Right kidney (tissue), 1 donor: ENCODE data around the gene C1orf210.

ENCODE experiments used
- DNase-seq: peaks from one replicate; pipeline ENCODE4 v3.0.0-alpha.2; 2016

The C1orf210 gene

GRCh38 chr1:43294761-43295160 lies 9.4 kb upstream of the C1orf210 start:
- no peak for DNase-seq

DNA sequence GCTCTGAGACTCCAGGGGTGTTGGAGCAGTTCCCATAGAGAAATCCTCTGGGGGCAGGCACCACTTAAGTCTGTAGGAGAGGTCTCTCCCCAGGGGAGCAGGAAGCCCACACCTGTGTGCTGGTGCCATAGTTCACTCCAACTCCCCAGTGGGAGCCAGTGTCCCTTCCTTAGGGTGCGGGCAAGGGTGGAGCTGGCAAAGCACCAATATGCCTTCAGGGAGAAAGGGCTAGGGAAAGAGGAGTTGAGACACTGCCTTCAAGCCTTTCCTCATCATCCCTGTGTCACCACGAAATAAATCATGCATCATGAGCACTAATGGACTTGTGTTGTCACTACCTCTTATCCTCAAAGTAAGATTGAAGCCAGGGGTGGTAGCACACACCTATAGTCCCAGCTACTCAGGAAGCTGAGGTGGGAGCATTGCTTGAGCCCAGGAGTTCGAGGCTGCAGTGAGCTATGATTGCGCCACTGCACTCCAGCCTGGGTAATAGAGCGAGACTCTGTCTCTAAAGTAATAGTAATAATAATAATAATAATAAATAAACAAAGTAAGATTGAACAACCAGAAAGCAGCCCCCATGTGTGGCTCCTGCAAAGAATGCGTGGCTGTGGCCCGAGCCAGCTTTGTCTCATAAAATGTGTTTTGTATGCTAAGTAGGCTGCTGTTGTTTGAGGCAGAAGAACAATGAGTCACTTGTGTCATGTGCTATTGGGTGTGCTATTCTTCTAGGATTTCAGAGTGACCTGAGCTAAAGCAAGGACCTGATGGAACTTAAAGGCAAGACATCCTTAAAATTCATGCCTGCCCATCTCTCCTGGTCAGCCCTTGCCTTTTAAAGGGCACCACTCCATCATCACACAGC lies 8.7 kb upstream of the C1orf210 start:
- DNase-seq: no peak

- DNase-seq: no peak
Measured at GRCh38 chr1:43293176-43293575, 7.8 kb upstream of the C1orf210 start.

GRCh38 chr1:43292679-43293078 lies 7.3 kb upstream of the C1orf210 start:
- no peak for DNase-seq

GRCh38 chr1:43292216-43292615 lies 6.8 kb upstream of the C1orf210 start:
- DNase-seq: no peak

GRCh38 chr1:43288785-43289706 lies 3.7 kb upstream of the C1orf210 start:
- no peak for DNase-seq

DNA sequence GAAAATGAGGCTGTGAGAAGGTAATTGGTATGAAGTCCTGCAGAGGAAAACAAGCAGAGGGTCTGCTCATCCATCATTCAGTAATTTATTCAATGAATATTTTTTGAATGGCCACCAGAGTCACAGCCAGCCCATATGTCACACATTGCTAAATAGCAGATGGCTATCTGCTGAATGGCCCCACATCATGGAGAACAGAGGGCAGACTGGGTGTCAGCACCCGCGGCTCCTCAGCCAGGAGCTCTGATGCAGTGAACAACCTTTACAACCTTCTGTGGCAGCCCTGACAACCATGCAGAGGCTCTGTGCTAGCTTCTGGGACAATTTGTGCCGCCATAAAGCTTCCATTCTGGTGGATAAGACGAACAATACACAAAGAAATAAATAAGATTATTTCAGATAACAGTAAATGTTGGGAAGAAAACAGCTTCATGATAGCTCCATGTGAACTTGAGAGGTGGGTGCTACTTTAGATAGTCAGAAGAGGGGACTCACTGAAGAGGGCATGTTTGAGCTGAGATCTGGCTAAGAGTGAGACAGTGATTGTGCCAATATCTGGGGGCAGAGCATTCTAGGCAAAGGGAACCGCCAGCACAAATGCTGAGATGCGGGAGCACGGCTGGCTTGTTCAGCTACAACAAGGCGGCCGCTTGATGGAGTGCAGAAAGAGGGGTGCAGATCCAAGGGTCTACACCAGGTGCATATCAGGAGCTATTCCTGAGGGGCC lies 2.8 kb upstream of the C1orf210 start:
- no peak for DNase-seq

DNA sequence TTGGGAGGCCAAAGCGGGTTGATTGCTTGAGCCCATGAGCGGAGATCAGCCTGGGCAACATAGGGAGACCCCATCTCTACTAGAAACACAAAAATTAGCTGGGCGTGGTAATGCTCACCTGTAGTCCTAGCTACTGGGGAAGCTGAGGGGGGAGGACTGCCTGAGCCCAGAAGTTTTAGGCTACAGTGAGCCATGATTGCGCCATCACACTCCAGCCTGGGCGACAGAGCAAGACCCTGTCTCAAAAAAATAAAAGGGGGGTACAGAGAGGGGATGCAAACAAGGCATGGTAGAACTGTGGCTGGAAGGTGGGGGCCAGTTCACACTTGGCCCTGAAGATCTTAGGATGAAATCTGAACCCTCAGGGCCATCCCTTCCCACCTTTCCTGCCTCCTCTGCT lies 1.2 kb upstream of the C1orf210 start:
- no peak for DNase-seq

GRCh38 chr1:43286115-43286514 lies 734 bp upstream of the C1orf210 start:
- no peak for DNase-seq

DNA sequence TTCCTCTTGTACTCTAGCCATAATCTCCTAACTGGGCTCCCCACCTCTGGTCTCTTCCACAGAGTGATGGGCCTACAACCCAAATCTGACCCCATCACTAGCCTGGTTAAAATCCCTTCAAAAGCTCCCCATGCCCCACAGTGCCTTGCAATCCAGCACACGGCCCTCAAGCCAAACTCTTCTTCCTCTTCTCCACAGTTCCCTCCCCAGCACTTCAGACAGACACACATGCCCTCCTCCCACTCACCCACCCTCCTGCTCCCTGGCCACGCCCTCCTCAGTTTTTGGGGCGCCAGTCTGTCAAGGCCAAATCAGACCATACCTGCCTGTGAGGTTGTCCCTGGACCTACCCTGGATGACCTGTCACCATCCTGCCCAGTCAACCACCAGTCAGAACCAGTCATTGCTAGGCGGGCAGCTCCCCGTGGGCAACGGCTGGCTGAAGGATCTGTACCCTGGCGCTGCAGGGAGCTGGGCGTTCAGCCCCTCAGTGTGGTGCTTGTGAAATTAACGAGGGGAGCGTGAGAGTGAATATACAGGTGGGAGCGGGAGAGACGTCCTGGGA lies 753 bp downstream of the C1orf210 start:
- no peak for DNase-seq

GRCh38 chr1:43284065-43284464 lies 1.3 kb downstream of the C1orf210 start:
- no peak for DNase-seq

GRCh38 chr1:43282220-43283195 lies 2.9 kb downstream of the C1orf210 start:
- no peak for DNase-seq

GRCh38 chr1:43280692-43281091 lies 4.7 kb downstream of the C1orf210 start:
- DNase-seq: no peak

GRCh38 chr1:43279666-43280065 lies 5.7 kb downstream of the C1orf210 start:
- no peak for DNase-seq

DNA sequence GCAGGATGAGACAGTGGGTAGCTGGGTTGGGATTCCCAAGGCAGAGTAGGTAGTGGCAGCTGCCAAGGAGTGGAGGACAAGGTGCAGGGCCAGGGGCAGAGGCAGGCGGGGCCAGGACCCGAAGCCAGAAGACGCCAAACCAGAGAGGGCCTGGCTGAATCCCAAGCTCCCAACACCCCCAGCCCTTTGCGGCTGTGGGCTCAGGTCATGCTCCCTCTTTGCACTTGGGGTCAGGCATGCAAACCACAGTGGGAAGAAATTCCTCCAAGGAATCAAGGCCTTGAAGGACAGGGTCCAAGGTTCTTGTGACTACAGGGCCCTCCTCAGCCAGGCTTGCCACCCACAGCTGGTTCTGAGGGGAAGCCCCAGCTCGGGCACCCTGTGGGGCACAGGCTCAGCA lies 6.2 kb downstream of the C1orf210 start:
- no peak for DNase-seq

GRCh38 chr1:43277116-43277876 lies 8.1 kb downstream of the C1orf210 start:
- no peak for DNase-seq

DNA sequence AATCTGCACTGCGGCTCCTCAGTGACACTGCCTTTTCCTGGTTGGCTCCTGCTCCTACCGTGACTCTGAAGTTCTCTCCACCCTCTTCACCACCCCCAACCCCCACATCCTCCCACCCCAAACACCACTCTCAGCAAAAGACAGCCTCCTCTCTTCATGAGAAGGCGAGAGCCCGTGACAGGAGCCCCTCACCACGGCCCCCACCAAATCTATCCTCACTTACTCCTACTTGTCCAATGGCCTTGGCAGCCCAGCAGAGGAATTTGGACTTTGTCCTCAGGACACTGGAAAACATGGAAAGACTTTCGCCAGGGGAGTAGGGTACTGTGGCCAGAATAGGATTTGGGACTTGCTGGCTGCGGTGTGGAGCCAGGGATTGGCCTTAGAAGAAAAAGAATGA lies 8.7 kb downstream of the C1orf210 start:
- DNase-seq: no peak

DNA sequence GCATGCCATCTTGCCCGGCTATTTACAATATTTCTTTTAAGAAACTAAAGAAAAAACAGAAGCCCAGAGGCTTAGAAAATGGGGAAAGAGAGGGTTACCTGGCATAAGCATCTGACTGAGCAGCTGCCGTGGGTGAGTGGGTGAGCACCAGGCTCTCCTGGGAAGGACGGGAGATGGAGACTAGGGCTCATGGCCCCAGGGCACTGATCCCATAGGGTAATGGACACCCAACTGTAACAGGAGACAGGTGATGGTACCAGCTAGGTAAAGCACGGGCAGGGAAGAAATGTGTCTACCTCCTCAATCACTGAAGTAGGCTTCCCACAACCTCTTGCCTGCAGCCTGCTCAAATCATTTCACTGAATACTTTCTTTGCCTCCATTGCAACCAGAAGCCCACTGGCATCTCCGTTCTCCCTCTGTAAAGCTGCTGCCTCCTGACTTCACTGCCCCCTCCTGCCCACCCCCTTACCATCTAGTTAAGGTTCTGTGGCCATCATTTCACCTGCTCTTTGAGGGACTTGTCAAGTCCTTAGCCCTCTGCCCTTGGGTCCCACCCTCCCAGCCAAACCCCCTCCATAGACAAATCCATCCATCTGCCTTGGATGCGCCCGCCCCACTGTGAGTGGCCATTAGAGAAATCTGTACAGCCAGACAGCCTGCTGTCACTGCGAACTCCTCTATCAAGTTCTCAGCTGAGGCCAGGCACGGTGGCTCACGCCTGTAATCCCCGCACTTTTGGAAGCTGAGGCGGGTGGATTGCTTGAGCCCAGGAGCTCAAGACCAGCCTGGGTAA lies 9.4 kb downstream of the C1orf210 start:
- no peak for DNase-seq

DNA sequence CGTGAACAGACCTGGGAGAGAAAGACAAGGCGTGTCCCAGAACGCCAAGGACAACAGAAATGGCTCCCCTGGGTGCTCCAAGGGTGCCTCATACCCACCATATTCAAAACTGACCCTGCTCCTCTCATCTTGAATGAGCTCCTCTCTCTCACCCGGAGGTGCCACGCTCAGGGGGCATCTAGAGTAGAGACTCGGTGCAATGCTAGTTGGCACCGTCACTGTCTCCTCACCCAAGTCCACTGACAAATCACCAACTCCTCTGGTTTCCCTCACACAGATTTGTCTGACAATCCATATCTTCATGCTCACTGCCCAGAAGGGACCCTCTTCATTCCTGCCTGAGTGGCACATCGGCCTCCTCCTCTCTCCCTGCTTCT lies 10.6 kb downstream of the C1orf210 start:
- no peak for DNase-seq
